Panc1 (cell line): ENCODE data around the gene TLCD5. TPM values are rescaled to one million over a fixed set of nuclear protein-coding genes. Genes with fewer than 3 reads are reported as not detected.

ENCODE experiments used
- ATAC-seq: fragments of 200-7000 bp; cut with Tn5 transposase; 2 replicates; pipeline ENCODE4 v1.9.1; 2020; ENCODE audit warnings: mild to moderate bottlenecking, moderate library complexity
- BruUV-seq: library from RNA; stranded (reverse); fragments of 400-500 nt; replicated peaks from 2 replicates; lab custom pipeline; 2021; lab: Mats Ljungman, UMichigan
- CTCF ChIA-PET: fragments of 300-600 bp; sonication (Branson Sonifier 250); formaldehyde crosslinking; loops from one replicate; lab custom pipeline; 2022; ENCODE audit warnings: antibody characterized with exemption; lab: Charles Lee
- POLR2A ChIA-PET: fragments of 300-600 bp; sonication (Branson Sonifier 250); formaldehyde crosslinking; loops from one replicate; lab custom pipeline; 2022; ENCODE audit warnings: antibody characterized with exemption; lab: Charles Lee
- DNase-seq: peaks from one replicate; pipeline ENCODE4 v3.0.0-alpha.2; 2010; ENCODE audit warnings: low read depth, low spot score
- H3K27ac ChIP-seq: 2 replicates; pipeline ENCODE4 v1.5.1; 2011; ENCODE audit warnings: mild to moderate bottlenecking, low read length, inconsistent platforms
- H3K27me3 ChIP-seq: fragments of 200-500 bp; sonication (Bioruptor generic); 2 replicates; pipeline ENCODE4 v1.6.0; 2014; ENCODE audit warnings: low read length, inconsistent platforms; ENCODE audit not compliant: control insufficient read depth, insufficient read depth
- H3K36me3 ChIP-seq: fragments of 200-500 bp; sonication (Bioruptor generic); 2 replicates; pipeline ENCODE4 v1.5.1; 2014; ENCODE audit warnings: inconsistent platforms, mild to moderate bottlenecking, low read length, moderate library complexity; ENCODE audit not compliant: control insufficient read depth, insufficient read depth
- H3K4me1 ChIP-seq: 2 replicates; pipeline ENCODE4 v1.5.1; 2011; ENCODE audit warnings: inconsistent platforms, mild to moderate bottlenecking, low read length, moderate library complexity; ENCODE audit not compliant: control insufficient read depth, insufficient read depth
- H3K4me3 ChIP-seq, 2 experiments: 2 replicates each; pipeline ENCODE4 v1.5.1; 2011 to 2012; ENCODE audit warnings: low read depth in 2 of 2, low read length in 2 of 2, mild to moderate bottlenecking in 2 of 2, inconsistent platforms in 1 of 2, moderate library complexity in 1 of 2
- H3K9me3 ChIP-seq: fragments of 200-500 bp; sonication (Bioruptor generic); 2 replicates; pipeline ENCODE4 v1.5.1; 2014; ENCODE audit warnings: low read depth, mild to moderate bottlenecking, inconsistent platforms, low read length, moderate library complexity; ENCODE audit not compliant: control insufficient read depth, insufficient read depth
- POLR2AphosphoS5 ChIP-seq: IDR thresholded peaks from 2 replicates; pipeline ENCODE4 v1.6.1; 2012; ENCODE audit warnings: mild to moderate bottlenecking, low read depth, low read length, moderate library complexity
- SIN3A ChIP-seq: IDR thresholded peaks from 2 replicates; pipeline ENCODE4 v1.6.1; 2012; ENCODE audit warnings: low read depth, mild to moderate bottlenecking, low read length, moderate library complexity, borderline replicate concordance; ENCODE audit not compliant: insufficient read depth
- TCF7L2 ChIP-seq: IDR thresholded peaks from 2 replicates; pipeline ENCODE4 v1.6.1; 2011; ENCODE audit warnings: mild to moderate bottlenecking, low read depth, low read length, inconsistent platforms
- in situ Hi-C: cut with HindIII; loops from 2 replicates; pipeline ENCODE4 v1.10.0; 2016; ENCODE audit warnings: low sequenced_read_pairs, low pct_unique_long_range_greater_than_20kb
- intact Hi-C: fragments of 100-400 bp; cut with micrococcal nuclease; formaldehyde crosslinking; loops from one replicate; pipeline ENCODE4 v1.10.0; 2022; ENCODE audit not compliant: unreplicated experiment
- total RNA-seq: library from RNA; stranded (reverse); gene quantifications from one replicate; pipeline ENCODE4 v1.2.1, GENCODE V29; 2021; ENCODE audit not compliant: unreplicated experiment
- TF ChIP-seq, protein P1 (sequence below): fragments of 450-650 bp; IDR thresholded peaks from 2 replicates; pipeline ENCODE4 v1.5.1; 2017; ENCODE audit warnings: mild to moderate bottlenecking
- TF ChIP-seq, protein P2 (sequence below), 2 experiments: IDR thresholded peaks; 2 replicates each; pipeline ENCODE4 v1.6.1; 2011 to 2012; ENCODE audit warnings: low read depth in 2 of 2, control low read depth in 1 of 2, low read length in 1 of 2, mild to moderate bottlenecking in 1 of 2, moderate library complexity in 1 of 2; ENCODE audit not compliant: insufficient read depth in 1 of 2

Gene TLCD5
- total RNA-seq, 1 experiment from 2014 or later = 22.8 TPM

- ChIA-PET POLR2A (interaction anchor here (0.6 kb wide), 2 partner anchors 107 to 236 kb away, joined by 3 to 9 read pairs; no protein-coding TSS in a partner anchor), CTCF (interaction anchor here (0.7 to 1.5 kb wide), 3 partner anchors 15 to 48 kb away, joined by 4 to 5 read pairs (median 5); partner anchors contain the start of gene POU2F3)
- no peaks in the 10 kb centered on the region for H3K9me3 ChIP-seq
- in situ Hi-C loops = no loop called here
- H3K36me3 ChIP-seq = no peaks in the 10 kb centered on the region
- no peaks in the 10 kb centered on the region for H3K4me1 ChIP-seq
- peaks cover 33% of the 10 kb centered on the region for H3K27me3 ChIP-seq
- no peak for ATAC-seq
- BruUV-seq = no TSS peak
- no peak overlapping the region for H3K27ac ChIP-seq
- intact Hi-C loops = no loop called here
- TF ChIP-seq TCF7L2 = no peak
- TF ChIP-seq, protein P1, sequence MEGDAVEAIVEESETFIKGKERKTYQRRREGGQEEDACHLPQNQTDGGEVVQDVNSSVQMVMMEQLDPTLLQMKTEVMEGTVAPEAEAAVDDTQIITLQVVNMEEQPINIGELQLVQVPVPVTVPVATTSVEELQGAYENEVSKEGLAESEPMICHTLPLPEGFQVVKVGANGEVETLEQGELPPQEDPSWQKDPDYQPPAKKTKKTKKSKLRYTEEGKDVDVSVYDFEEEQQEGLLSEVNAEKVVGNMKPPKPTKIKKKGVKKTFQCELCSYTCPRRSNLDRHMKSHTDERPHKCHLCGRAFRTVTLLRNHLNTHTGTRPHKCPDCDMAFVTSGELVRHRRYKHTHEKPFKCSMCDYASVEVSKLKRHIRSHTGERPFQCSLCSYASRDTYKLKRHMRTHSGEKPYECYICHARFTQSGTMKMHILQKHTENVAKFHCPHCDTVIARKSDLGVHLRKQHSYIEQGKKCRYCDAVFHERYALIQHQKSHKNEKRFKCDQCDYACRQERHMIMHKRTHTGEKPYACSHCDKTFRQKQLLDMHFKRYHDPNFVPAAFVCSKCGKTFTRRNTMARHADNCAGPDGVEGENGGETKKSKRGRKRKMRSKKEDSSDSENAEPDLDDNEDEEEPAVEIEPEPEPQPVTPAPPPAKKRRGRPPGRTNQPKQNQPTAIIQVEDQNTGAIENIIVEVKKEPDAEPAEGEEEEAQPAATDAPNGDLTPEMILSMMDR = no peak
- TF ChIP-seq, protein P2, sequence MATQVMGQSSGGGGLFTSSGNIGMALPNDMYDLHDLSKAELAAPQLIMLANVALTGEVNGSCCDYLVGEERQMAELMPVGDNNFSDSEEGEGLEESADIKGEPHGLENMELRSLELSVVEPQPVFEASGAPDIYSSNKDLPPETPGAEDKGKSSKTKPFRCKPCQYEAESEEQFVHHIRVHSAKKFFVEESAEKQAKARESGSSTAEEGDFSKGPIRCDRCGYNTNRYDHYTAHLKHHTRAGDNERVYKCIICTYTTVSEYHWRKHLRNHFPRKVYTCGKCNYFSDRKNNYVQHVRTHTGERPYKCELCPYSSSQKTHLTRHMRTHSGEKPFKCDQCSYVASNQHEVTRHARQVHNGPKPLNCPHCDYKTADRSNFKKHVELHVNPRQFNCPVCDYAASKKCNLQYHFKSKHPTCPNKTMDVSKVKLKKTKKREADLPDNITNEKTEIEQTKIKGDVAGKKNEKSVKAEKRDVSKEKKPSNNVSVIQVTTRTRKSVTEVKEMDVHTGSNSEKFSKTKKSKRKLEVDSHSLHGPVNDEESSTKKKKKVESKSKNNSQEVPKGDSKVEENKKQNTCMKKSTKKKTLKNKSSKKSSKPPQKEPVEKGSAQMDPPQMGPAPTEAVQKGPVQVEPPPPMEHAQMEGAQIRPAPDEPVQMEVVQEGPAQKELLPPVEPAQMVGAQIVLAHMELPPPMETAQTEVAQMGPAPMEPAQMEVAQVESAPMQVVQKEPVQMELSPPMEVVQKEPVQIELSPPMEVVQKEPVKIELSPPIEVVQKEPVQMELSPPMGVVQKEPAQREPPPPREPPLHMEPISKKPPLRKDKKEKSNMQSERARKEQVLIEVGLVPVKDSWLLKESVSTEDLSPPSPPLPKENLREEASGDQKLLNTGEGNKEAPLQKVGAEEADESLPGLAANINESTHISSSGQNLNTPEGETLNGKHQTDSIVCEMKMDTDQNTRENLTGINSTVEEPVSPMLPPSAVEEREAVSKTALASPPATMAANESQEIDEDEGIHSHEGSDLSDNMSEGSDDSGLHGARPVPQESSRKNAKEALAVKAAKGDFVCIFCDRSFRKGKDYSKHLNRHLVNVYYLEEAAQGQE (IDR thresholded peaks at IDR 0.05; ENCODE audit: insufficient read depth in 1 of 2, low read depth in 2 of 2, low read length in 1 of 2) = no peak
- TF ChIP-seq SIN3A = no peak
- no peak for TF ChIP-seq POLR2AphosphoS5
- H3K4me3 ChIP-seq = no peak overlapping the region
- DNase-seq = no peak
Measured at GRCh38 chr11:120288021-120288420, 37.1 kb upstream of the TLCD5 start.

DNA sequence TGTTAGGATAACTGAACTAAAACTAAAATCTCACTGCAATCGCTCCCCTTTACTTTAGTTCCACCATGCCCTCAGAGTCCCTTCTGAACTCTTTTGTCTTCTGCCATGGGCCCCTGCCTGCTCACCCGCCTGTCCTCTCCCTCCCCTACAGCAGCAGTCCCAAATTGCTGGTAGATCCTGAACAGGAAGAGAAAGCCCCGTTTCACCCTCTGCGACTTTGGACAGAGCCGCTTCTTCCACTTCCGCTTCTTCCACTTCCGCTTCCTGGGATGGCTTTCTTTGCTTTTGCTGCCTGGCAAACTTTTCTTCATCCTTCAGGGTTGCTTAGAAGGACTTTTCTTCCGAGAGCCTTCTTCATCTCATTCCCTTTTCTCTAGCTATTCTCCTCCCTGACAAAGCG lies 35.7 kb upstream of the TLCD5 start:
- no peak for TF ChIP-seq SIN3A
- no peak for TF ChIP-seq POLR2AphosphoS5
- TF ChIP-seq, protein P1 = no peak
- TF ChIP-seq, protein P2 (IDR thresholded peaks at IDR 0.05; ENCODE audit: insufficient read depth in 1 of 2, low read depth in 2 of 2, low read length in 1 of 2) = no peak
- no peak for TF ChIP-seq TCF7L2
- no peaks in the 10 kb centered on the region for H3K36me3 ChIP-seq
- H3K4me3 ChIP-seq = no peak overlapping the region
- DNase-seq (no peak), ATAC-seq (no peak)
- ChIA-PET POLR2A (no interaction called here), CTCF (interaction anchor here (1.0 to 1.5 kb wide), 3 partner anchors 14 to 60 kb away, joined by 3 to 5 read pairs (median 3); no protein-coding TSS in a partner anchor)
- no peak overlapping the region for H3K27ac ChIP-seq
- intact Hi-C loops (no loop called here), in situ Hi-C loops (no loop called here)
- no peaks in the 10 kb centered on the region for H3K4me1 ChIP-seq
- H3K27me3 ChIP-seq = peaks cover 46% of the 10 kb centered on the region
- no peaks in the 10 kb centered on the region for H3K9me3 ChIP-seq
- BruUV-seq = no TSS peak
